Fibroblast of lung (primary cell): ENCODE results near the gene ABHD6. TPM values are rescaled to one million over a fixed set of nuclear protein-coding genes. Genes with fewer than 3 reads are reported as not detected.

ENCODE experiments used
- DNase-seq, 2 donors: peaks; one replicate each; pipeline versions ENCODE4 v3.0.0 to v3.0.0-alpha.2; 2010; ENCODE audit warnings: low read depth in 2 of 2
- H2AFZ ChIP-seq: 2 replicates; pipeline ENCODE4 v1.5.1; 2012; ENCODE audit warnings: low read length, control low read depth, inconsistent platforms
- H3K27ac ChIP-seq: 2 replicates; pipeline ENCODE4 v1.5.1; 2011; ENCODE audit warnings: low read length, control low read depth; ENCODE audit not compliant: insufficient read depth
- H3K27me3 ChIP-seq: 2 replicates; pipeline ENCODE4 v1.5.1; 2011; ENCODE audit warnings: mild to moderate bottlenecking, low read length; ENCODE audit not compliant: control insufficient read depth, insufficient read depth
- H3K36me3 ChIP-seq: 2 replicates; pipeline ENCODE4 v1.5.1; 2011; ENCODE audit warnings: low read length; ENCODE audit not compliant: control insufficient read depth, insufficient read depth
- H3K4me1 ChIP-seq: 2 replicates; pipeline ENCODE4 v1.5.1; 2011; ENCODE audit warnings: low read length; ENCODE audit not compliant: control insufficient read depth, insufficient read depth; ENCODE audit errors: extremely low read depth
- H3K4me2 ChIP-seq: 2 replicates; pipeline ENCODE4 v1.5.1; 2011; ENCODE audit warnings: low read length, control low read depth; ENCODE audit not compliant: insufficient read depth; ENCODE audit errors: extremely low read depth
- H3K4me3 ChIP-seq, 4 experiments: fragments of 200-600 bp in 1 of 4; sonication (generic) in 1 of 4; replicated peaks in 1 of 4; 2 replicates each; pipeline ENCODE4 v1.5.1; 2011 to 2016; ENCODE audit warnings: low read length in 4 of 4, low read depth in 3 of 4, mild to moderate bottlenecking in 3 of 4, control low read depth in 2 of 4, inconsistent platforms in 1 of 4, mixed read lengths in 1 of 4; ENCODE audit not compliant: insufficient read depth in 1 of 4; ENCODE audit errors: control extremely low read depth in 1 of 4
- H3K79me2 ChIP-seq: 2 replicates; pipeline ENCODE4 v1.5.1; 2012; ENCODE audit warnings: mild to moderate bottlenecking, low read length, inconsistent platforms; ENCODE audit not compliant: control insufficient read depth, insufficient read depth
- H3K9ac ChIP-seq: 2 replicates; pipeline ENCODE4 v1.5.1; 2011; ENCODE audit warnings: mild to moderate bottlenecking, low read length, control low read depth; ENCODE audit not compliant: insufficient read depth
- H3K9me3 ChIP-seq: 2 replicates; pipeline ENCODE4 v1.5.1; 2012; ENCODE audit warnings: low read depth, low read length; ENCODE audit not compliant: control insufficient read depth, insufficient read depth
- H4K20me1 ChIP-seq: 2 replicates; pipeline ENCODE4 v1.5.1; 2011; ENCODE audit warnings: low read length; ENCODE audit not compliant: control insufficient read depth, insufficient read depth; ENCODE audit errors: extremely low read depth
- EZH2 ChIP-seq: IDR thresholded peaks from 2 replicates; pipeline ENCODE4 v1.5.1; 2012; ENCODE audit warnings: low read length, control low read depth, mild to moderate bottlenecking; ENCODE audit errors: missing control alignments
- polyA plus RNA-seq, 2 donors: library from polyadenylated mRNA; depleted of rRNA in 1 of 2; stranded (reverse) in 1 of 2; unstranded in 1 of 2; fragments of >200 nt; gene quantifications; 2 replicates each; pipeline ENCODE4 v1.2.1, GENCODE V29; 2011 to 2012; ENCODE audit warnings: missing spikeins in 1 of 2
- total RNA-seq: library from RNA; depleted of rRNA; stranded (reverse); fragments of >200 nt; gene quantifications from 2 replicates; pipeline ENCODE4 v1.2.1, GENCODE V29; 2014
- TF ChIP-seq, protein P1 (sequence below), 2 donors: IDR thresholded peaks in 1 of 2; conservative IDR thresholded peaks in 1 of 2; 1 replicate in 1 of 2; 2 replicates in 1 of 2; pipeline ENCODE4 v1.5.1; 2011 to 2012; ENCODE audit warnings: low read length in 2 of 2, control low read depth in 1 of 2, inconsistent platforms in 1 of 2, low read depth in 1 of 2, mild to moderate bottlenecking in 1 of 2

ABHD6 gene
- total and polyA plus RNA-seq, 2 donors (not counting 1 experiment from before 2014, with no cell fraction given): 7.3 to 13.5 TPM

DNA sequence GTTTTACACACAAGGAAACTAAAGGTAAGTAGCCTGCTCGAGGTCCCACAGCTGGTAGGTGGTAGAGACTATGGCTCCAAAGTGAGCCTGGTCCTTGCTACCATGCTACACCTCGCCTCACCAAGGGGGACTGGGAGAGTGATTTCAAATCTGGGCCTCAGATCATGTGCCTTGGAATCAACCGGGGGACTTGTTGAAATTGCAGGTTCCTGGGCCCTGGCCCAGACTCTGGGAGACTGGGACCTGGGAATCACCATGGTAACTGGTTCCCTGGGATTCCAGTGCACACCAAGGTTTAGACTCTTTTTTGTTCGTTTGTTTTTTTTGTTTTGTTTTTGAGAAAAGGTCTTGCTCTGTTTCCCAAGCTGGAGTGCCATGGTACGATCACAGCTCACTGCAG is 47.9 kb upstream of the ABHD6 start:
- Histone ChIP-seq H3K36me3 (no peaks in the 10 kb centered on the region), H3K4me1 (no peaks in the 10 kb centered on the region), H3K4me3 (no peak overlapping the region), H3K27ac (no peak overlapping the region), H3K9ac (no peak overlapping the region), H3K27me3 (no peaks in the 10 kb centered on the region), H3K79me2 (no peaks in the 10 kb centered on the region), H2AFZ (no peak overlapping the region), H3K4me2 (no peak overlapping the region), H4K20me1 (no peaks in the 10 kb centered on the region), H3K9me3 (no peaks in the 10 kb centered on the region)
- no peak for DNase-seq
- TF ChIP-seq EZH2: no peak
- TF ChIP-seq, protein P1, sequence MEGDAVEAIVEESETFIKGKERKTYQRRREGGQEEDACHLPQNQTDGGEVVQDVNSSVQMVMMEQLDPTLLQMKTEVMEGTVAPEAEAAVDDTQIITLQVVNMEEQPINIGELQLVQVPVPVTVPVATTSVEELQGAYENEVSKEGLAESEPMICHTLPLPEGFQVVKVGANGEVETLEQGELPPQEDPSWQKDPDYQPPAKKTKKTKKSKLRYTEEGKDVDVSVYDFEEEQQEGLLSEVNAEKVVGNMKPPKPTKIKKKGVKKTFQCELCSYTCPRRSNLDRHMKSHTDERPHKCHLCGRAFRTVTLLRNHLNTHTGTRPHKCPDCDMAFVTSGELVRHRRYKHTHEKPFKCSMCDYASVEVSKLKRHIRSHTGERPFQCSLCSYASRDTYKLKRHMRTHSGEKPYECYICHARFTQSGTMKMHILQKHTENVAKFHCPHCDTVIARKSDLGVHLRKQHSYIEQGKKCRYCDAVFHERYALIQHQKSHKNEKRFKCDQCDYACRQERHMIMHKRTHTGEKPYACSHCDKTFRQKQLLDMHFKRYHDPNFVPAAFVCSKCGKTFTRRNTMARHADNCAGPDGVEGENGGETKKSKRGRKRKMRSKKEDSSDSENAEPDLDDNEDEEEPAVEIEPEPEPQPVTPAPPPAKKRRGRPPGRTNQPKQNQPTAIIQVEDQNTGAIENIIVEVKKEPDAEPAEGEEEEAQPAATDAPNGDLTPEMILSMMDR (conservative IDR thresholded peaks at IDR 0.05 in 1 of 2, IDR thresholded peaks at IDR 0.05 in 1 of 2; ENCODE audit: low read depth in 1 of 2, low read length in 2 of 2): no peak

DNA sequence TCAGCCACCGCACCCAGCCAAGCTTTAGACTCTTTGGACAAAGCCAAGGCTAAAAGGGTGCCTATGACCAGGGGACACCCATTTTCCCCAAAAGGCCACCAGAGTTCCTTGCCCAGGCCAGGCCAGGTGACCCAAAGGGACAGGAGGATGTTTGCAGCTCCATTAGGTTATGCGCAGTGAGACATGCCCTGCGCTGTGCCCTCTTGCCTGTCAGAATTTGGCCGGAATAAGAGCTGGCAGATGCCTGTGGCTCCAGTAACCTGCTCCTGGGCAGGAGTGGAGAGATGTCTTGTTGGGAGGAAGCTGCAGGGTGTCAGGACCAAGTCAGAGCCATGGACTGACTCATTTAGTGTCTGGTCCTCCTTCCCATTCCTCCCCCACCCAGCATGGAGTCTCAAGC is 47.3 kb upstream of the ABHD6 start:
- H3K27me3 ChIP-seq: no peaks in the 10 kb centered on the region
- H3K36me3 ChIP-seq: no peaks in the 10 kb centered on the region
- no peak overlapping the region for H3K27ac ChIP-seq
- no peak for DNase-seq
- no peaks in the 10 kb centered on the region for H3K9me3 ChIP-seq
- no peaks in the 10 kb centered on the region for H4K20me1 ChIP-seq
- TF ChIP-seq EZH2: no peak
- TF ChIP-seq, protein P1 (conservative IDR thresholded peaks at IDR 0.05 in 1 of 2, IDR thresholded peaks at IDR 0.05 in 1 of 2; ENCODE audit: low read depth in 1 of 2, low read length in 2 of 2): no peak
- no peaks in the 10 kb centered on the region for H3K4me1 ChIP-seq
- no peaks in the 10 kb centered on the region for H3K79me2 ChIP-seq
- H2AFZ ChIP-seq: no peak overlapping the region
- no peak overlapping the region for H3K9ac ChIP-seq
- no peak overlapping the region for H3K4me2 ChIP-seq
- no peak overlapping the region for H3K4me3 ChIP-seq

DNA sequence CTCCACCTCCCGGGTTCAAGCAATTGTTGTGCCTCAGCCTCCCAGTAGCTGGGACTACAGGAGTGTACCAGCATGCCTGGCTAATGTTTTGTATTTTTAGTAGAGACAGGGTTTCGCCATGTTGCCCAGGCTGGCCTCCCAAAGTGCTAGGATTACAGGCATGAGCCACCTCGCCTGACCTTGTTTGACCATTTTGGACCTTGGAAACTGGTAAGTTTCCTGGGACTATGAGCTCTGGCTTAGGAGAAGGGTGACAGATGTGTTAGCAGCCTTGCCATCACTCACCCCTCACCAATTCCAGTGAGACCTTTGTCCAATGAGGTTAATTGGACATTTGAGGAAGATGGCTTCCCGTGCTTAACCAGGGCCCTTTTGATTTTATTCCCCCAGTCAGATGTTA is 46.7 kb upstream of the ABHD6 start:
- Histone ChIP-seq H3K79me2 (no peaks in the 10 kb centered on the region), H4K20me1 (no peaks in the 10 kb centered on the region), H3K4me1 (no peaks in the 10 kb centered on the region), H3K9ac (no peak overlapping the region), H3K27me3 (no peaks in the 10 kb centered on the region), H3K4me2 (no peak overlapping the region), H2AFZ (no peak overlapping the region), H3K27ac (no peak overlapping the region), H3K36me3 (no peaks in the 10 kb centered on the region), H3K4me3 (no peak overlapping the region), H3K9me3 (no peaks in the 10 kb centered on the region)
- no peak for DNase-seq
- TF ChIP-seq, protein P1 (conservative IDR thresholded peaks at IDR 0.05 in 1 of 2, IDR thresholded peaks at IDR 0.05 in 1 of 2; ENCODE audit: low read depth in 1 of 2, low read length in 2 of 2): no peak
- TF ChIP-seq EZH2: no peak
